WTC11 (cell line): ENCODE data around the gene SPTBN4. TPM values are rescaled to one million over a fixed set of nuclear protein-coding genes. Genes with fewer than 3 reads are reported as not detected.

Source experiments
- ATAC-seq: fragments of 200-7000 bp; cut with Tn5 transposase; 2 replicates; pipeline ENCODE4 v1.10.0; 2021; ENCODE audit warnings: mild to moderate bottlenecking, moderate library complexity
- CTCF ChIA-PET: fragments of 300-600 bp; sonication (Branson Sonifier 250); formaldehyde crosslinking; loops from one replicate; lab custom pipeline; 2021; ENCODE audit warnings: antibody characterized with exemption; lab: Charles Lee
- POLR2A ChIA-PET: fragments of 350-600 bp; sonication (Branson Sonifier 250); formaldehyde crosslinking; loops from one replicate; lab custom pipeline; 2021; ENCODE audit warnings: antibody characterized with exemption; lab: Charles Lee
- DNase-seq: peaks from one replicate; pipeline ENCODE4 v3.0.0; 2021; ENCODE audit warnings: low spot score
- H3K27ac Mint-ChIP-seq: 2 replicates; pipeline ENCODE4 v1.8.0; 2021; ENCODE audit warnings: mixed read lengths
- H3K27me3 Mint-ChIP-seq: 2 replicates; pipeline ENCODE4 v1.8.0; 2021; ENCODE audit warnings: low read depth, mild to moderate bottlenecking, moderate library complexity, mixed read lengths
- H3K36me3 Mint-ChIP-seq: 2 replicates; pipeline ENCODE4 v1.8.0; 2021; ENCODE audit warnings: mixed read lengths
- H3K4me1 Mint-ChIP-seq: 2 replicates; pipeline ENCODE4 v1.8.0; 2022; ENCODE audit warnings: mixed read lengths
- H3K4me3 Mint-ChIP-seq: 2 replicates; pipeline ENCODE4 v1.8.0; 2021; ENCODE audit warnings: mild to moderate bottlenecking, moderate library complexity, mixed read lengths
- H3K9me3 Mint-ChIP-seq: 2 replicates; pipeline ENCODE4 v1.8.0; 2021; ENCODE audit warnings: mixed read lengths
- ATF3 ChIP-seq: sonication (generic); formaldehyde crosslinking; conservative IDR thresholded peaks from 2 replicates; pipeline ENCODE4 v1.8.1; 2022; ENCODE audit warnings: mild to moderate bottlenecking, missing genetic modification reagents
- ATF6 ChIP-seq: sonication (generic); formaldehyde crosslinking; IDR thresholded peaks from 2 replicates; pipeline ENCODE4 v1.8.1; 2023; ENCODE audit warnings: mild to moderate bottlenecking, missing genetic modification reagents
- CREB1 ChIP-seq: sonication (generic); formaldehyde crosslinking; IDR thresholded peaks from 2 replicates; pipeline ENCODE4 v1.8.0; 2023; ENCODE audit warnings: mild to moderate bottlenecking, missing genetic modification reagents
- E2F5 ChIP-seq: sonication (generic); formaldehyde crosslinking; IDR thresholded peaks from 2 replicates; pipeline ENCODE4 v1.8.1; 2022; ENCODE audit warnings: mild to moderate bottlenecking, moderate library complexity, missing genetic modification reagents
- FOXP1 ChIP-seq: sonication (generic); formaldehyde crosslinking; IDR thresholded peaks from 2 replicates; pipeline ENCODE4 v1.8.0; 2022; ENCODE audit warnings: missing genetic modification reagents, mild to moderate bottlenecking, moderate library complexity, borderline replicate concordance
- FOXP4 ChIP-seq: sonication (generic); formaldehyde crosslinking; IDR thresholded peaks from 2 replicates; pipeline ENCODE4 v1.8.0; 2022; ENCODE audit warnings: mild to moderate bottlenecking, missing genetic modification reagents
- MAX ChIP-seq: sonication (generic); formaldehyde crosslinking; IDR thresholded peaks from 2 replicates; pipeline ENCODE4 v1.8.0; 2022; ENCODE audit warnings: mild to moderate bottlenecking, missing genetic modification reagents
- NR1H2 ChIP-seq: sonication (generic); formaldehyde crosslinking; IDR thresholded peaks from 2 replicates; pipeline ENCODE4 v1.9.0; 2021; ENCODE audit warnings: mild to moderate bottlenecking, moderate library complexity, missing genetic modification reagents
- NR2C2 ChIP-seq: sonication (generic); formaldehyde crosslinking; IDR thresholded peaks from 2 replicates; pipeline ENCODE4 v1.8.0; 2022; ENCODE audit warnings: mild to moderate bottlenecking, missing genetic modification reagents
- PRRX2 ChIP-seq: fragments of 250-450 bp; sonication (Bioruptor Pico); IDR thresholded peaks from 2 replicates; pipeline ENCODE4 v1.8.0; 2021; ENCODE audit warnings: mild to moderate bottlenecking
- SMAD4 ChIP-seq: sonication (generic); formaldehyde crosslinking; IDR thresholded peaks from 2 replicates; pipeline ENCODE4 v1.8.0; 2022; ENCODE audit warnings: mild to moderate bottlenecking, missing genetic modification reagents
- STAT6 ChIP-seq: sonication (generic); formaldehyde crosslinking; conservative IDR thresholded peaks from 2 replicates; pipeline ENCODE4 v1.8.1; 2023; ENCODE audit warnings: mild to moderate bottlenecking, low read depth, missing genetic modification reagents, moderate library complexity
- USF1 ChIP-seq: sonication (generic); formaldehyde crosslinking; IDR thresholded peaks from 2 replicates; pipeline ENCODE4 v1.8.0; 2022; ENCODE audit warnings: mild to moderate bottlenecking, missing genetic modification reagents
- ZBTB21 ChIP-seq: sonication (generic); formaldehyde crosslinking; IDR thresholded peaks from 2 replicates; pipeline ENCODE4 v1.8.1; 2023; ENCODE audit warnings: mild to moderate bottlenecking, missing genetic modification reagents, borderline replicate concordance
- ZNF121 ChIP-seq: sonication (generic); formaldehyde crosslinking; IDR thresholded peaks from 2 replicates; pipeline ENCODE4 v1.8.0; 2023; ENCODE audit warnings: missing genetic modification reagents
- ZNF263 ChIP-seq: sonication (generic); formaldehyde crosslinking; IDR thresholded peaks from 2 replicates; pipeline ENCODE4 v1.8.1; 2022; ENCODE audit warnings: low read depth, mild to moderate bottlenecking, moderate library complexity, missing genetic modification reagents
- ZNF416 ChIP-seq: fragments of 250-450 bp; sonication (Bioruptor Pico); IDR thresholded peaks from 2 replicates; pipeline ENCODE4 v1.9.0; 2021; ENCODE audit warnings: mild to moderate bottlenecking, inconsistent platforms
- ZNF425 ChIP-seq: fragments of 250-450 bp; sonication (Bioruptor Pico); conservative IDR thresholded peaks from 2 replicates; pipeline ENCODE4 v1.9.0; 2021; ENCODE audit warnings: mild to moderate bottlenecking
- ZNF671 ChIP-seq: fragments of 250-450 bp; sonication (Bioruptor Pico); IDR thresholded peaks from 2 replicates; pipeline ENCODE4 v1.8.0; 2021; ENCODE audit warnings: mild to moderate bottlenecking
- total RNA-seq: library from RNA; stranded (reverse); gene quantifications from 3 replicates; pipeline ENCODE4 v1.2.3, GENCODE V29; 2021

The SPTBN4 gene
- total RNA-seq, 1 experiment from 2014 or later: 2.8 TPM

GRCh38 chr19:40555978-40556689, 89.3 kb downstream of the SPTBN4 start:
- H3K27ac Mint-ChIP-seq: no peak overlapping the region
- no peak overlapping the region for H3K4me3 Mint-ChIP-seq
- no peaks in the 10 kb centered on the region for H3K9me3 Mint-ChIP-seq
- ChIA-PET CTCF (interaction anchor here (0.7 to 4.0 kb wide), 8 partner anchors 14 to 107 kb away, joined by 3 to 18 read pairs (median 6); partner anchors contain the start of gene LTBP4), POLR2A (interaction anchor here (0.6 kb wide), 1 partner anchor 78 kb away, joined by 3 read pairs; no protein-coding TSS in a partner anchor)
- DNase-seq: no peak
- H3K27me3 Mint-ChIP-seq: peaks cover 93% of the 10 kb centered on the region
- ATAC-seq: no peak
- TF ChIP-seq CREB1 (CRISPR knock-in tag): no peak
- TF ChIP-seq STAT6: no peak
- no peak for TF ChIP-seq SMAD4 (CRISPR knock-in tag)
- TF ChIP-seq FOXP1 (CRISPR knock-in tag): no peak
- no peak for TF ChIP-seq ZNF425 (CRISPR knock-in tag)
- TF ChIP-seq ATF3 (CRISPR knock-in tag): no peak
- no peak for TF ChIP-seq ZNF416 (CRISPR knock-in tag)
- no peak for TF ChIP-seq ZBTB21 (CRISPR knock-in tag)
- TF ChIP-seq ZNF121 (CRISPR knock-in tag): no peak
- no peak for TF ChIP-seq ZNF263 (CRISPR knock-in tag)
- TF ChIP-seq NR1H2: no peak
- TF ChIP-seq FOXP4 (CRISPR knock-in tag): no peak
- no peak for TF ChIP-seq PRRX2 (CRISPR knock-in tag)
- TF ChIP-seq USF1 (CRISPR knock-in tag): no peak
- peaks cover 13% of the 10 kb centered on the region for H3K4me1 Mint-ChIP-seq
- H3K36me3 Mint-ChIP-seq: no peaks in the 10 kb centered on the region

- Mint-ChIP-seq H3K4me3 (no peak overlapping the region), H3K27me3 (peaks cover 87% of the 10 kb centered on the region), H3K9me3 (no peaks in the 10 kb centered on the region), H3K36me3 (no peaks in the 10 kb centered on the region), H3K4me1 (peaks cover 9% of the 10 kb centered on the region), H3K27ac (no peak overlapping the region)
- DNase-seq (no peak), ATAC-seq (no peak)
- ChIA-PET CTCF (interaction anchor here (1.0 to 4.0 kb wide), 5 partner anchors 13 to 93 kb away, joined by 3 to 18 read pairs (median 9); no protein-coding TSS in a partner anchor), POLR2A (no interaction called here)
- TF ChIP-seq ZNF671: no peak
- no peak for TF ChIP-seq E2F5 (CRISPR knock-in tag)
- no peak for TF ChIP-seq PRRX2 (CRISPR knock-in tag)
- no peak for TF ChIP-seq MAX (CRISPR knock-in tag)
- TF ChIP-seq STAT6: no peak
- TF ChIP-seq CREB1 (CRISPR knock-in tag): no peak
- TF ChIP-seq NR2C2 (CRISPR knock-in tag): no peak
- TF ChIP-seq ATF6 (CRISPR knock-in tag): no peak
These were observed 90.2 kb downstream of the SPTBN4 start for GRCh38 chr19:40556953-40557530.
